ENCODE measurements around the gene UBL4A.

The UBL4A gene

GRCh38 chrX:154486396-154487207 lies at the start of gene UBL4A:
Gene UBL4A, minus strand, starts transcription at chrX:154486615. Its CDS starts 31 bp downstream, at chrX:154486584.
- DNase-seq, result peak; percentile 57

- no peak for DNase-seq
These were observed 49.5 kb upstream of the UBL4A start for GRCh38 chrX:154535892-154536291.

- peak; percentile 30 for DNase-seq
These were observed 48.3 kb upstream of the UBL4A start for GRCh38 chrX:154534526-154535322.

GRCh38 chrX:154532690-154533089 lies 46.3 kb upstream of the UBL4A start:
- no peak for DNase-seq

GRCh38 chrX:154531626-154532025 lies 45.2 kb upstream of the UBL4A start:
- no peak for DNase-seq

- DNase-seq, result no peak
These were observed 43.9 kb upstream of the UBL4A start for GRCh38 chrX:154530286-154530685.

- DNase-seq, result no peak
These were observed 42.8 kb upstream of the UBL4A start for GRCh38 chrX:154529206-154529612.

- peak; percentile 62 for DNase-seq
These were observed 40.7 kb upstream of the UBL4A start for GRCh38 chrX:154526901-154527675.

- no peak for DNase-seq
These were observed 39.4 kb upstream of the UBL4A start for GRCh38 chrX:154525606-154526490.

- DNase-seq, result no peak
These were observed 33.0 kb upstream of the UBL4A start for GRCh38 chrX:154519389-154519788.

GRCh38 chrX:154517101-154517781 lies 30.8 kb upstream of the UBL4A start:
- no peak for DNase-seq

- DNase-seq, result no peak
These were observed 30.3 kb upstream of the UBL4A start for GRCh38 chrX:154516656-154517100.

- DNase-seq, result peak; percentile 89
These were observed 29.7 kb upstream of the UBL4A start, which contains the start of gene FAM3A for GRCh38 chrX:154515966-154516655. Gene FAM3A, minus strand, starts transcription at chrX:154516232. Its CDS starts 460 bp downstream, at chrX:154515772.

GRCh38 chrX:154515090-154515965 lies 28.9 kb upstream of the UBL4A start:
- no peak for DNase-seq

GRCh38 chrX:154513716-154514115 lies 27.3 kb upstream of the UBL4A start:
- no peak for DNase-seq

- no peak for DNase-seq
These were observed 26.6 kb upstream of the UBL4A start for GRCh38 chrX:154512879-154513553.

GRCh38 chrX:154511761-154512160 lies 25.3 kb upstream of the UBL4A start:
- DNase-seq, result no peak

GRCh38 chrX:154509455-154509854 lies 23.0 kb upstream of the UBL4A start:
- DNase-seq, result no peak

GRCh38 chrX:154508384-154508745 lies 21.9 kb upstream of the UBL4A start:
- DNase-seq, result no peak

Data from NCI-H748 treated with DMSO at 0.1 percent for 48 hours (cell line).